LoVo (cell line): Measurements from ENCODE around the gene YAF2.

Source experiments
- DNase-seq: peaks from one replicate; pipeline ENCODE4 v3.0.0-alpha.2; 2016; ENCODE audit warnings: low spot score

Gene YAF2

GRCh38 chr12:42238240-42239140 lies at the start of gene YAF2:
YAF2 (minus strand) TSS chr12:42238248; CDS start chr12:42238180, 68 bp downstream.
- DNase-seq, result peak; percentile 94

GRCh38 chr12:42286741-42287140 lies 48.7 kb upstream of the YAF2 start:
- DNase-seq, result no peak

- no peak for DNase-seq
These were observed 47.4 kb upstream of the YAF2 start for GRCh38 chr12:42285431-42285830.

GRCh38 chr12:42284876-42285275 lies 46.8 kb upstream of the YAF2 start:
- no peak for DNase-seq

- DNase-seq, result no peak
These were observed 46.1 kb upstream of the YAF2 start for GRCh38 chr12:42284157-42284556.

- no peak for DNase-seq
These were observed 45.7 kb upstream of the YAF2 start for GRCh38 chr12:42283739-42284138.

GRCh38 chr12:42282294-42282693 lies 44.2 kb upstream of the YAF2 start:
- DNase-seq, result no peak

GRCh38 chr12:42281844-42282243 lies 43.8 kb upstream of the YAF2 start:
- DNase-seq, result no peak

GRCh38 chr12:42281278-42281677 lies 43.2 kb upstream of the YAF2 start:
- no peak for DNase-seq

GRCh38 chr12:42278128-42278510 lies 40.1 kb upstream of the YAF2 start:
- no peak for DNase-seq

- no peak for DNase-seq
These were observed 39.5 kb upstream of the YAF2 start for GRCh38 chr12:42277396-42278127.

GRCh38 chr12:42275499-42275898 lies 37.5 kb upstream of the YAF2 start:
- DNase-seq, result no peak

GRCh38 chr12:42273706-42274105 lies 35.7 kb upstream of the YAF2 start:
- no peak for DNase-seq

GRCh38 chr12:42270596-42270995 lies 32.5 kb upstream of the YAF2 start:
- no peak for DNase-seq

GRCh38 chr12:42267413-42268190 lies 29.6 kb upstream of the YAF2 start:
- DNase-seq, result no peak

- no peak for DNase-seq
These were observed 28.7 kb upstream of the YAF2 start for GRCh38 chr12:42266579-42267230.

- DNase-seq, result no peak
These were observed 24.2 kb upstream of the YAF2 start for GRCh38 chr12:42262271-42262670.

- DNase-seq, result no peak
These were observed 23.7 kb upstream of the YAF2 start for GRCh38 chr12:42261708-42262107.

GRCh38 chr12:42260518-42260917 lies 22.5 kb upstream of the YAF2 start:
- no peak for DNase-seq

- no peak for DNase-seq
These were observed 21.7 kb upstream of the YAF2 start for GRCh38 chr12:42259699-42260098.

- DNase-seq, result no peak
These were observed 17.8 kb upstream of the YAF2 start for GRCh38 chr12:42255866-42256261.
